Measurements from ENCODE around the gene SERPINB2.
A peak's percentile ranks its signal among the peaks of the same experiment; 100 is the strongest.

SERPINB2 gene

GRCh38 chr18:63890950-63891304 lies 3.4 kb downstream of the SERPINB2 start:
- Histone ChIP-seq H2AFZ (ENCODE audit: insufficient read depth, low read length, poor library complexity) (no peak overlapping the region), H2BK5ac (ENCODE audit: low read depth, low read length, poor library complexity) (no peak overlapping the region), H4K12ac (ENCODE audit: low read depth, low read length) (no peak overlapping the region), H3K27me3 (ENCODE audit: insufficient read depth, low read length) (no peaks in the 10 kb centered on the region), H3K9ac (ENCODE audit: low read length) (no peak overlapping the region), H3K4me1 (ENCODE audit: control insufficient read depth in 1 of 2, insufficient read depth in 2 of 2, low read length in 2 of 2) (no peaks in the 10 kb centered on the region), H3K79me2 (ENCODE audit: control insufficient read depth, insufficient read depth, low read length, poor library complexity) (no peaks in the 10 kb centered on the region), H2BK12ac (ENCODE audit: low read length) (no peak overlapping the region), H3K9me3 (ENCODE audit: insufficient read depth, low read depth, low read length) (no peaks in the 10 kb centered on the region), H3K23ac (ENCODE audit: low read length) (no peak overlapping the region), H3K79me1 (ENCODE audit: low read length) (no peaks in the 10 kb centered on the region), H4K91ac (ENCODE audit: low read depth, low read length) (no peak overlapping the region), H4K8ac (ENCODE audit: low read depth, low read length) (no peak overlapping the region), H3K14ac (ENCODE audit: low read length) (no peak overlapping the region), H3K18ac (ENCODE audit: low read length) (no peak overlapping the region), H3K36me3 (ENCODE audit: control insufficient read depth in 1 of 2, insufficient read depth in 2 of 2, low read length in 2 of 2) (no peaks in the 10 kb centered on the region), H3K4me3 (ENCODE audit: low read depth, low read length) (no peak overlapping the region), H2AK5ac (ENCODE audit: low read length) (no peak overlapping the region), H3K4ac (ENCODE audit: low read depth, low read length) (no peak overlapping the region), H3K27ac (ENCODE audit: low read depth, low read length) (no peak overlapping the region), H3K4me2 (ENCODE audit: low read length) (no peak overlapping the region), H2BK120ac (ENCODE audit: insufficient read depth, low read length, poor library complexity) (no peak overlapping the region)
- DNase-seq: peak; percentile 9 to 38
- no CpG with 5 or more reads among the region's 5 CpGs for WGBS (ENCODE audit: extremely low coverage, insufficient coverage, insufficient read length)

DNA sequence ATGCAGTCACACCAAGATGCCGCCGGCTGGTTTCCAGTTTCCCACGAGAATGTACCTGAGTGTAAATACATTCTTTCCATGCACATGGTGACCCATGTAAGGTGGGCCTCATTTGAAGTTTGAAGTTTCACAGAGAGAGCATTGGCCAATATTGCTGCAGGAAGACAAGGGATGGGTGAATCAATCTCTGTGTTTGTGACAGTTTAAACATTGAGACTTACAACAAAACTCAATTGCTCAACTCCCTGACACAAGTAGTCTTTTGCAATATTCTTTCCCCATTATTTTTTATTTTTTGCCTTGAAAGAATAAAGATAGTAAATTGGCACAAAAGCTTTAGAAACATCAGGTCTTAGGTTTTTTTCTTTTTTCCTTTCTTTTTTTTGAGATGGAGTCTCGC lies 5.1 kb downstream of the SERPINB2 start:
- Histone ChIP-seq H2BK5ac (ENCODE audit: low read depth, low read length, poor library complexity) (no peak overlapping the region), H4K91ac (ENCODE audit: low read depth, low read length) (no peak overlapping the region), H2AFZ (ENCODE audit: insufficient read depth, low read length, poor library complexity) (no peak overlapping the region), H3K23ac (ENCODE audit: low read length) (no peak overlapping the region), H3K27me3 (ENCODE audit: insufficient read depth, low read length) (no peaks in the 10 kb centered on the region), H3K36me3 (ENCODE audit: control insufficient read depth in 1 of 2, insufficient read depth in 2 of 2, low read length in 2 of 2) (no peaks in the 10 kb centered on the region), H3K79me1 (ENCODE audit: low read length) (no peaks in the 10 kb centered on the region), H3K4me1 (ENCODE audit: control insufficient read depth in 1 of 2, insufficient read depth in 2 of 2, low read length in 2 of 2) (no peaks in the 10 kb centered on the region), H3K4me3 (ENCODE audit: low read depth, low read length) (no peak overlapping the region), H3K9me3 (ENCODE audit: insufficient read depth, low read depth, low read length) (no peaks in the 10 kb centered on the region), H3K79me2 (ENCODE audit: control insufficient read depth, insufficient read depth, low read length, poor library complexity) (no peaks in the 10 kb centered on the region), H4K12ac (ENCODE audit: low read depth, low read length) (no peak overlapping the region), H3K4ac (ENCODE audit: low read depth, low read length) (no peak overlapping the region), H2BK12ac (ENCODE audit: low read length) (no peak overlapping the region), H2BK120ac (ENCODE audit: insufficient read depth, low read length, poor library complexity) (no peak overlapping the region), H3K14ac (ENCODE audit: low read length) (no peak overlapping the region), H4K8ac (ENCODE audit: low read depth, low read length) (no peak overlapping the region), H3K4me2 (ENCODE audit: low read length) (no peak overlapping the region), H3K18ac (ENCODE audit: low read length) (no peak overlapping the region), H3K27ac (ENCODE audit: low read depth, low read length) (no peak overlapping the region), H3K9ac (ENCODE audit: low read length) (no peak overlapping the region), H2AK5ac (ENCODE audit: low read length) (no peak overlapping the region)
- WGBS (ENCODE audit: extremely low coverage, insufficient coverage, insufficient read length): no CpG with 5 or more reads among the region's 4 CpGs
- peak; percentile 9 to 34 for DNase-seq

DNA sequence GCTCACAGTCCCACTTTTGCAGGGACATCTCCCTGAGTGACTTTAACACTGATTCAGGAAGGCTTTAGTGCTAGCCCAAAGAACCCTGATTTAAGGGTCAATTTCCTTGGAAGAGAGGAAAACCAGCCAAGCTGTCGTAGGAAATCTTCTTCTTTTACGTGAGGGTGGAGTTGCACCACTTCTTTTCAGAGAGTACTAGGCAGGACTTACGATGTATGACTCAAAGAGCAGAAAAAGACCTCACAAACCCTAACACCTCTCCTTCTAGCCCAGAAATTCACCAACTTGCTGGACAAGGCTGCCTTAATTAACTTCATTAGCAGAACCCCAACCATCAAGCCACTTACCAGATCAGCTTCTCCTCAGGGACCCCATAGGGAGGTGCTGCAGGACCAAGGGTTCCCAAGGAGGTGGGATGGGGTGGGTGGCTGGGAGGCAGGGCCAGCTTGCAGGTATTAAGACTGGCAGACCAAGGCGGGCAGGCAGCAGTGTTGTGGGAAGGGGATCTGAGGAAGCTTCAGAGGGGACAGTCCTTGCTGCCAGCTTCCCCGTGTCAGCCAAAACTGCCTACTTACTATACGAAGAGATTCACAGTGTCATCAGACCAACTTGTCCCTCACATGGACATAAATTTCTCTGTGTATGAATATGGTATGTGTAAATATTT lies 6.7 kb downstream of the SERPINB2 start:
- H3K27ac ChIP-seq (ENCODE audit: low read depth, low read length): no peak overlapping the region
- DNase-seq: no peak
- no peak overlapping the region for H2BK5ac ChIP-seq (ENCODE audit: low read depth, low read length, poor library complexity)
- no peak overlapping the region for H4K91ac ChIP-seq (ENCODE audit: low read depth, low read length)
- H3K9ac ChIP-seq (ENCODE audit: low read length): no peak overlapping the region
- H4K12ac ChIP-seq (ENCODE audit: low read depth, low read length): no peak overlapping the region
- no peak overlapping the region for H2BK12ac ChIP-seq (ENCODE audit: low read length)
- no peak overlapping the region for H2BK120ac ChIP-seq (ENCODE audit: insufficient read depth, low read length, poor library complexity)
- H3K14ac ChIP-seq (ENCODE audit: low read length): no peak overlapping the region
- H3K23ac ChIP-seq (ENCODE audit: low read length): no peak overlapping the region
- no peak overlapping the region for H3K4me3 ChIP-seq (ENCODE audit: low read depth, low read length)
- no peak overlapping the region for H2AFZ ChIP-seq (ENCODE audit: insufficient read depth, low read length, poor library complexity)
- no peaks in the 10 kb centered on the region for H3K4me1 ChIP-seq (ENCODE audit: control insufficient read depth in 1 of 2, insufficient read depth in 2 of 2, low read length in 2 of 2)
- H3K9me3 ChIP-seq (ENCODE audit: insufficient read depth, low read depth, low read length): no peaks in the 10 kb centered on the region
- no peak overlapping the region for H3K18ac ChIP-seq (ENCODE audit: low read length)
- no peak overlapping the region for H3K4ac ChIP-seq (ENCODE audit: low read depth, low read length)
- no peaks in the 10 kb centered on the region for H3K79me1 ChIP-seq (ENCODE audit: low read length)
- H3K27me3 ChIP-seq (ENCODE audit: insufficient read depth, low read length): no peaks in the 10 kb centered on the region
- no CpG with 5 or more reads among the region's 6 CpGs for WGBS (ENCODE audit: extremely low coverage, insufficient coverage, insufficient read length)
- no peaks in the 10 kb centered on the region for H3K79me2 ChIP-seq (ENCODE audit: control insufficient read depth, insufficient read depth, low read length, poor library complexity)
- H4K8ac ChIP-seq (ENCODE audit: low read depth, low read length): no peak overlapping the region
- H3K36me3 ChIP-seq (ENCODE audit: control insufficient read depth in 1 of 2, insufficient read depth in 2 of 2, low read length in 2 of 2): no peaks in the 10 kb centered on the region
- no peak overlapping the region for H3K4me2 ChIP-seq (ENCODE audit: low read length)
- no peak overlapping the region for H2AK5ac ChIP-seq (ENCODE audit: low read length)

- Histone ChIP-seq H3K4me3 (ENCODE audit: low read depth, low read length) (no peak overlapping the region), H3K9ac (ENCODE audit: low read length) (no peak overlapping the region), H2BK5ac (ENCODE audit: low read depth, low read length, poor library complexity) (no peak overlapping the region), H3K9me3 (ENCODE audit: insufficient read depth, low read depth, low read length) (no peaks in the 10 kb centered on the region), H2AK5ac (ENCODE audit: low read length) (no peak overlapping the region), H3K23ac (ENCODE audit: low read length) (no peak overlapping the region), H4K91ac (ENCODE audit: low read depth, low read length) (no peak overlapping the region), H3K14ac (ENCODE audit: low read length) (no peak overlapping the region), H3K79me1 (ENCODE audit: low read length) (no peaks in the 10 kb centered on the region), H3K36me3 (ENCODE audit: control insufficient read depth in 1 of 2, insufficient read depth in 2 of 2, low read length in 2 of 2) (no peaks in the 10 kb centered on the region), H3K18ac (ENCODE audit: low read length) (no peak overlapping the region), H3K79me2 (ENCODE audit: control insufficient read depth, insufficient read depth, low read length, poor library complexity) (no peaks in the 10 kb centered on the region), H2BK120ac (ENCODE audit: insufficient read depth, low read length, poor library complexity) (no peak overlapping the region), H3K4me2 (ENCODE audit: low read length) (no peak overlapping the region), H2BK12ac (ENCODE audit: low read length) (no peak overlapping the region), H3K27ac (ENCODE audit: low read depth, low read length) (no peak overlapping the region), H4K12ac (ENCODE audit: low read depth, low read length) (no peak overlapping the region), H4K8ac (ENCODE audit: low read depth, low read length) (no peak overlapping the region), H2AFZ (ENCODE audit: insufficient read depth, low read length, poor library complexity) (no peak overlapping the region), H3K27me3 (ENCODE audit: insufficient read depth, low read length) (no peaks in the 10 kb centered on the region), H3K4me1 (ENCODE audit: control insufficient read depth in 1 of 2, insufficient read depth in 2 of 2, low read length in 2 of 2) (no peaks in the 10 kb centered on the region), H3K4ac (ENCODE audit: low read depth, low read length) (no peak overlapping the region)
- no peak for DNase-seq
- WGBS (ENCODE audit: extremely low coverage, insufficient coverage, insufficient read length): no CpG with 5 or more reads among the region's 6 CpGs
Measured at GRCh38 chr18:63895190-63895589, 7.7 kb downstream of the SERPINB2 start.

All from trophoblast cell (in vitro differentiated cells and primary cell).